ENCODE measurements around the gene SCUBE2. TPM values are rescaled to one million over a fixed set of nuclear protein-coding genes. Genes with fewer than 3 reads are reported as not detected.

SCUBE2 gene
- total RNA-seq, 2 experiments from 2014 or later = not detected

DNA sequence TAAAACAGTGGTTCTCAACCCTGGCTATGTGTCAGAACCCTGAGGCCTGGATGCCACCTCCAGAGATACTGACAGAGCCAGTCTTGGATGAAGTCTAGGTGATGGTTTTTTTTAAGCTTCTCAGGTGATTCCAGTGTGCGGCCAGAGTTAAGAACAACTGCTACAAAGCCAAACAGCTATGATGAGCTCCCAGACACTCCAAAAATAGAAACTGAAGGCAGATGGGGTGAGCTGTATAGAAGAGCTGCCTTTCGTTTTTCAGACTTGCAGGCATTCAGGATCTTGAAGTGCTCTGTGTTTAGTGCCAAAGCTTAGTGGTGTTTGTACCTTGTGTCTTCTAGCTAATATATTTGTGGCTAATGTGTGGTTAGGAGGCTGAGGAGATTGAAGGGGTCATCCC, 14.2 kb downstream of the SCUBE2 start:
- H3K4me1 Mint-ChIP-seq = peaks cover 3% of the 10 kb centered on the region
- no peaks in the 10 kb centered on the region for H3K9me3 Mint-ChIP-seq
- no peak for DNase-seq
- H3K27ac Mint-ChIP-seq = no peak overlapping the region
- H3K36me3 Mint-ChIP-seq (ENCODE audit: low read depth) = no peaks in the 10 kb centered on the region
- CTCF ChIA-PET = interaction anchor here (0.6 to 0.8 kb wide), 3 partner anchors 9 to 342 kb away, joined by 3 read pairs; no protein-coding TSS in a partner anchor
- H3K4me3 Mint-ChIP-seq = no peak overlapping the region
- peaks cover 62% of the 10 kb centered on the region for H3K27me3 Mint-ChIP-seq
- POLR2A ChIA-PET = no interaction called here

DNA sequence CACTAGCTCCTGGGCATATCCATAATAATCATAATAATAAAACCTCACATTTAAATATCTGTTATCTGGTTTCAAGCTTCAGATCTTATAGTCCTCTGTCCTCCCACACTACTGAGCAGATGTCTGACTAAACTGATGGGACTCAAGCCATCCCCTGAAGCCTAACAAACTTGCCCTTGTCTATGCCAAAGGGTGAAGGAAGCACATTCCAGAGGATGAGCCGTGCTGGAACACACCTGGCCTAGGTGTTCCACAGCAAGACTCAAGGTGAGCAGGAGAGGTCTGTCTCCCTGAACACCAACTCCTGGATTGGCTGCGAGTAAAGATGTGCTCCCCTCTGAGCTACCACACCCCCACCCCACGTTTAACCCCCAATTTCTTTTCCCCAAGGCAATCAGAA, 14.7 kb downstream of the SCUBE2 start:
- DNase-seq = no peak
- Mint-ChIP-seq H3K9me3 (no peaks in the 10 kb centered on the region), H3K4me3 (no peak overlapping the region), H3K27ac (no peak overlapping the region), H3K36me3 (ENCODE audit: low read depth) (no peaks in the 10 kb centered on the region), H3K4me1 (peaks cover 3% of the 10 kb centered on the region), H3K27me3 (peaks cover 60% of the 10 kb centered on the region)
- ChIA-PET POLR2A (no interaction called here), CTCF (interaction anchor here (0.8 kb wide), 2 partner anchors 8 to 16 kb away, joined by 3 read pairs; no protein-coding TSS in a partner anchor)

DNA sequence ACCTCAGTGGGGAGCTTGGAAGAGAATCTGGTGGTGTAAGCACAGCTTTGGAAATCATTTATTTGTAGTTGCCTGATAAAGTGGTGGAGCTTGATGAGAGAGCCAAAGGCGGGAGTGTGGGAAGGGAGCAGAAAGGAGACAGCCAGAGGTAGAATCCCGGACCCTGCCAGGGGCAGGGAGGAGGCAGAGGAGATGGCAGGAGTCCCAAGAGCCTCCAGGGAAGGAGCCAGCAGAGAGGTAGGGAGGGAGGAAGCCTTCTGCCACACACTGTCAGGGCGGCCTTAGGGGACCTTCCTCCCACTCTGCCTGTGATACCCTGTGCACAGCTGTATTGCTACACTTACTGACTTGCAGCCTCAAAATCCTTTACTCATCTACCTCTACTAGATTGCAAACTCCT, 15.4 kb downstream of the SCUBE2 start:
- H3K27ac Mint-ChIP-seq = no peak overlapping the region
- H3K4me1 Mint-ChIP-seq = peaks cover under 1% of the 10 kb centered on the region
- H3K9me3 Mint-ChIP-seq = no peaks in the 10 kb centered on the region
- POLR2A ChIA-PET = no interaction called here
- no peak overlapping the region for H3K4me3 Mint-ChIP-seq
- CTCF ChIA-PET = no interaction called here
- DNase-seq = no peak
- peaks cover 61% of the 10 kb centered on the region for H3K27me3 Mint-ChIP-seq
- H3K36me3 Mint-ChIP-seq (ENCODE audit: low read depth) = no peaks in the 10 kb centered on the region

DNA sequence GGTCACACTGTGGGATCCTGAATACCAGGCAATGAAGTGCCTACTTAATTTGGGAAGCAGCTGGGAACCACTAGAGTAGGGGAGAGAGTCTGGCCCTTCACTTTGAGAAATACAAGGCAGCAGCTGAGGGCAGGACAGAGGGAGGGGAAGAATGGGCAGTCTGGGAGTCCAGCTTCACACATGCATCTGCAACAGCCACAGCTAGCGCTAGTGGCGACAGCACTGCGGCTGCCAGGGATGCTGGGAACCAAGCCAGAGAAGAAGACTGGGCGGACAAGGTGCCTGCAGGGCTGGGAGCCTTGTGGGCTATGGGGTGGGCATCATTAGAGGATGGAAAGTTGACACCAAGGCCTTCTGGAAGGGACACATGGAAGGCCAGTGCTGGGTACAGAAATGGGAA, 15.8 kb downstream of the SCUBE2 start:
- no peak for DNase-seq
- CTCF ChIA-PET = interaction anchor here (0.5 kb wide), 1 partner anchor 30 kb away, joined by 4 read pairs; no protein-coding TSS in a partner anchor
- Mint-ChIP-seq H3K4me3 (no peak overlapping the region), H3K27me3 (peaks cover 65% of the 10 kb centered on the region), H3K4me1 (no peaks in the 10 kb centered on the region), H3K27ac (no peak overlapping the region), H3K36me3 (ENCODE audit: low read depth) (no peaks in the 10 kb centered on the region), H3K9me3 (no peaks in the 10 kb centered on the region)
- POLR2A ChIA-PET = no interaction called here

DNA sequence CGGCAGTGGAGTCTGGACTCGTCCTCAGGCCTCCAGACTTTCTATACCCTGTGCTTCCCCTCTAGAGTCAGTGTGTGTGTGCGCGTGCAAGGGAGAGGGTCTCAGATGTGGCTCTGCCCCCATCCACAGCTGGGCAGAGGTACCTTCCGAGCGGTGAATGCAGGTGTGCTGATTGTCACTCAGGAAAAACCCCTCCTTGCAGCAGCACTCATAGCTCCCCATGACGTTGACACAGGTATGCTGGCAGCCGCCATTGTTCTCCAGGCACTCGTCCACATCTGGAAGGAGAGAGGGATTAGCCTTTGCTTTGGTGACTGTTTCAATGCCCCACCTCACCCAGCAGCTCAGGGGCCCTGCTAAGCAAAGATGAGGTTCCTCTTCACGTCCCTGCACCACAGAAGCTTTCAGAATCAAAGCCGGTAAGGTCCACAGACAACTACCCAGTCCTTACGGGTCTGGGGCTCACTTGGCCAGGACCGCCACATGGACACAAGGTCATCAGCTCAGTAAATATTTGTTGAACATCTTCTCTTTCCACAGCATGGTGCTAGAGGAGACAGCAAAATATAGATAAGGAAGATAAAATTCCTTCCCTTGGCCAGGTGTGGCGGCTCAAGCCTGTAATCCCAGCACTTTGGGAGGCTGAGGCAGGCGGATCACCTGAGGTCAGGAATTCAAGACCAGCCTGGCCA, 16.9 kb downstream of the SCUBE2 start:
- H3K9me3 Mint-ChIP-seq = no peaks in the 10 kb centered on the region
- ChIA-PET CTCF (interaction anchor here (0.6 to 1.2 kb wide), 2 partner anchors 19 to 63 kb away, joined by 3 read pairs; no protein-coding TSS in a partner anchor), POLR2A (no interaction called here)
- DNase-seq = no peak
- H3K36me3 Mint-ChIP-seq (ENCODE audit: low read depth) = no peaks in the 10 kb centered on the region
- H3K4me1 Mint-ChIP-seq = no peaks in the 10 kb centered on the region
- no peak overlapping the region for H3K4me3 Mint-ChIP-seq
- peaks cover 65% of the 10 kb centered on the region for H3K27me3 Mint-ChIP-seq
- H3K27ac Mint-ChIP-seq = no peak overlapping the region

DNA sequence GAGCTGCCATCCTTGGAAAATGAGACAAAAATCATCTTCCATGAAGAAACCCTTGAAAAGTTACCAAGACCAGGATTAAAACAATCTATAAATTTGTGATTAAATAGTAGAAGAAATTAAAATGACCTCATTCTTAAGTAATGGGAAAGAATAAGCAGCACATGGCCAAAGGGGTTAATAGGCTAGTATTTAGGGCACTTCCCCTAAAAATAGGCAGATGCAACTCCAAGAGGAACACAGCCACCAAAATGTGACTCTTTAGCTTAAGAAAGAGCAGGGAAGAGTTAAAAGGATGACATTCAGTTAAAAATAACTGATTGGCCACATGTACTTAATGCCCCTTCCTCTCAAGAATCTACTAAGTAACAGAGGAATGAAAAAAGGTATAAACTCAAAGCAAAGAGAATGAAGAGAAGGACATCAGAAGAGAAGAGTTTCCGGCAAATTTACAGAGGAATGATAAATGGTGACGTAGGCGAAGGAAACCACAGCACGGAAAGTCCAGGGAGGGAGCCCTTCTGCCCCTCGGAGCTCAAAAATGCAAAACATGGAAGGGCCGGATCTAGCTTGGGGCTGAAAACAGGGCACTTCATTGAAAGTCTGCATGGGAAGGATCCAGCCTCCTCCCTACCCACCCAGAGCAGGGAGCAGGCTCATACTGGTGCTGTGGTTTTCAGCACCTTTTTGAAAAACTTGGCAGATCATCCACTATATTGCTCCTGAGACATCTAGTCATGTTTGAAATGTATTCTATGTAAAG, 17.8 kb downstream of the SCUBE2 start:
- H3K4me3 Mint-ChIP-seq = no peak overlapping the region
- H3K9me3 Mint-ChIP-seq = no peaks in the 10 kb centered on the region
- no peak for DNase-seq
- ChIA-PET POLR2A (no interaction called here), CTCF (interaction anchor here (1.2 kb wide), 1 partner anchor 64 kb away, joined by 3 read pairs; no protein-coding TSS in a partner anchor)
- H3K36me3 Mint-ChIP-seq (ENCODE audit: low read depth) = no peaks in the 10 kb centered on the region
- H3K27me3 Mint-ChIP-seq = peaks cover 63% of the 10 kb centered on the region
- H3K4me1 Mint-ChIP-seq = no peaks in the 10 kb centered on the region
- no peak overlapping the region for H3K27ac Mint-ChIP-seq

DNA sequence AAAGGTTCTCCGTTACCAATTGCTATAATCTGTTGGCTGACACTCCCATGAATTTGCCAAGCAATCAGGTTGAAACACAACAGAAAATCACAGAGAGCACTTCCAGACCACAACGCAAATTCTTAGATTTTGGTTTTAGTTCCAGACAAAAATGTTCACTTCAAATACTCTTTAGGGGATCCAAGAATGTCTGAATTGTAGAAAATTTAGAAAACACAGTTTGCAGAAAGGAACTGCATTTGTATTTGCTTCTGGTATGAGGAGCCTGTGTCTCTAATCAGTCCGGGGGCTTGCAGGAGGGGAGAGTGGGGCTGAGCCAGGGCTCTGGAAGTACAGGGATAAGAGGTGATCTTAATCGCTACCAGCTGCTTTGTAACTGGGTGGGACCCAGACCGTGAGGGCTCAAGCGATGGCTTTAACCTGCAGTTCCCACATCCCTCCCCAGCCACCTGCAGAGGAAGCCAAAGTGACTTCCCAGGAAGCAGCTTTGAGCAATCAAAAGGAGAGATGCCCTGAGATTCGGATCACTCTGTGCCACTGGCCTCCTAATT, 18.7 kb downstream of the SCUBE2 start:
- Mint-ChIP-seq H3K27ac (no peak overlapping the region), H3K27me3 (peaks cover 56% of the 10 kb centered on the region), H3K36me3 (ENCODE audit: low read depth) (no peaks in the 10 kb centered on the region), H3K4me1 (no peaks in the 10 kb centered on the region), H3K9me3 (no peaks in the 10 kb centered on the region), H3K4me3 (no peak overlapping the region)
- CTCF ChIA-PET = interaction anchor here (1.6 kb wide), 1 partner anchor 65 kb away, joined by 4 read pairs; no protein-coding TSS in a partner anchor
- no peak for DNase-seq
- POLR2A ChIA-PET = no interaction called here

DNA sequence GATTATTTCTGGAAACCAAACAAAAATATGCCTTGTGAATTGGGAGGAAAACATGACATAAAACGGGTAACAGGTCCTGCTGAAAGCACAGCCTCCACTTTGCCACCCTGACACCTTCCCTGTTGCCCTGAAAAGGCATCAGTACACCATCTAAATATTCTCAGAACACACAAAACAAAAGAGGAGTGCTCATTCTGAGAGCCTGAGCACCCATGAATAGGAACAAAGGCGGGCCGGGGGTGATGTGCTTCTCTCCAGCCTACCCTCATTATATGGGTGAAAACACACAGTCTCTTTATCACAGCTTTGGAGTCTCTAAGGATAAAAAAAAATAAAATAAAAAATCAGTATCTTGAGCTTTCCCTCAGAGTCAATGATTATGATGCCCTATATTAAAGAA, 19.7 kb downstream of the SCUBE2 start:
- Mint-ChIP-seq H3K9me3 (no peaks in the 10 kb centered on the region), H3K4me3 (no peak overlapping the region), H3K27ac (no peak overlapping the region), H3K27me3 (peaks cover 47% of the 10 kb centered on the region), H3K36me3 (ENCODE audit: low read depth) (no peaks in the 10 kb centered on the region), H3K4me1 (no peaks in the 10 kb centered on the region)
- ChIA-PET CTCF (interaction anchor here (0.9 to 1.6 kb wide), 3 partner anchors 10 to 66 kb away, joined by 4 to 5 read pairs (median 4); no protein-coding TSS in a partner anchor), POLR2A (interaction anchor here (0.7 kb wide), 1 partner anchor 10 kb away, joined by 3 read pairs; no protein-coding TSS in a partner anchor)
- DNase-seq = no peak

DNA sequence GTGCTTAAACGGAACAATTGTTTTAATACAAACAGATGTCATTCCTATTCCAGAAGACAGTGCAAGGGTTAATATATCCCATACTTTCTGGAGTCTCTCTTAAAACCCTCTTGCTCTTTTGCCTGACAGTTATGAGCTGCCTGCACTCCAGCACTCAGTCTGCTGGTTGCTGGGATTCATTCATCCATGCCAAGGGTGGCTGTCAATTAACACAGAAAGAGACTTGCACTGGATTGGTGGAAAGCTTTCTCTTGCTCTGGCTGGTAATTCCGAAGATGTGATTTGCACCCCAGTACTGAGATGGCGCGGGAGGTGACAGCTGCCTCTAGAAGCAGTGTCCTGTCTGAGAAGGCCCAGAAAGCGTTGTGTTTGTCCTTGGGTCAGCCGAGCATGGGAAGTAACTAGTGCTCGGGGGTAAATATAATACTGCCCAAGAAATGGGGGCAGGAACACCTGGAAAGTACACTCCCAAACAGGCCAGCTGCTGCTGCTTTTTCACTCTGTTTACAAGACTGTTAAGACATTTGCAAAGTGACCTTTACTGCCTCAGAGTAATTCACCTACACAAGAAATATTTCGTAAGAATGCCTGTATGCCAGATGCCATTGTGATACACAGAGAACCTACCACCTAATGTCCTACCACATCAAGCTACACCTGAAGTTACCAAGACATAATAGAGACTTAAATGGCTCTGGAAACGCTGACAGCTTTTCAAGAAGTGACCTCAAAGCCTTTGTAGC, 20.5 kb downstream of the SCUBE2 start:
- no peak overlapping the region for H3K4me3 Mint-ChIP-seq
- no peak for DNase-seq
- CTCF ChIA-PET = interaction anchor here (0.7 to 1.6 kb wide), 4 partner anchors 9 to 237 kb away, joined by 3 to 5 read pairs (median 4); no protein-coding TSS in a partner anchor
- no peaks in the 10 kb centered on the region for H3K36me3 Mint-ChIP-seq (ENCODE audit: low read depth)
- peaks cover 45% of the 10 kb centered on the region for H3K27me3 Mint-ChIP-seq
- H3K4me1 Mint-ChIP-seq = no peaks in the 10 kb centered on the region
- no peaks in the 10 kb centered on the region for H3K9me3 Mint-ChIP-seq
- H3K27ac Mint-ChIP-seq = no peak overlapping the region
- POLR2A ChIA-PET = interaction anchor here (0.7 kb wide), 1 partner anchor 9 kb away, joined by 3 read pairs; no protein-coding TSS in a partner anchor

DNA sequence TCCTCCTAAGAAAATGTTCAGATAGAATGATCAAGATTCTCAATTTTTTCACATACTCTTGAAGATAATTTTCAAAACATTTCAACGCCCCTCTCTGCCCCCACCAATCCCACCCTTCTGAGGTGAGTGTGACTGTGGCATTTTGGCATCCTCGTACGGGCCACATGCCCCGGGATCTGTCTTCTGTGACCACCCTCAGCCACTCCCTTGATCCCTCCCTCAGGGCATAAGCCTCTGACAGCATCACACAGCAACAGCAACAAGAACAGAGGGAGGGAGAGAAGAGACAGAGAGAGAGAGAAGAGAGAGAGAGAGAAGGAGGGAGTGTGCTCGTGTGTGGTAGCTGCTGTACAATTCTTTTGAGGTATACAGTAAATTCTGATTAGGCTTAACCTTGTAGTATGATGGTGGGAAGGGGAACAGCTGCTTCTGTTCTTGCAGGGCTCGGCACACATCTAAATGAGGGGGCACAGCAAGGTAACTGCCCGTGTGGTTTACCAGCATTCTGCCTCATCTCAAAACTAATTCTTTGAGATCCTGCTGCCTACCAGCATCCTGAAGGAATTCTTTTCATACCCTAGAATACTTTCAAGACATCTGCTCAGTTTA, 21.4 kb downstream of the SCUBE2 start:
- DNase-seq = no peak
- POLR2A ChIA-PET = no interaction called here
- CTCF ChIA-PET = no interaction called here
- H3K4me1 Mint-ChIP-seq = no peaks in the 10 kb centered on the region
- no peak overlapping the region for H3K4me3 Mint-ChIP-seq
- H3K9me3 Mint-ChIP-seq = no peaks in the 10 kb centered on the region
- H3K27me3 Mint-ChIP-seq = peaks cover 39% of the 10 kb centered on the region
- H3K36me3 Mint-ChIP-seq (ENCODE audit: low read depth) = no peaks in the 10 kb centered on the region
- no peak overlapping the region for H3K27ac Mint-ChIP-seq

DNA sequence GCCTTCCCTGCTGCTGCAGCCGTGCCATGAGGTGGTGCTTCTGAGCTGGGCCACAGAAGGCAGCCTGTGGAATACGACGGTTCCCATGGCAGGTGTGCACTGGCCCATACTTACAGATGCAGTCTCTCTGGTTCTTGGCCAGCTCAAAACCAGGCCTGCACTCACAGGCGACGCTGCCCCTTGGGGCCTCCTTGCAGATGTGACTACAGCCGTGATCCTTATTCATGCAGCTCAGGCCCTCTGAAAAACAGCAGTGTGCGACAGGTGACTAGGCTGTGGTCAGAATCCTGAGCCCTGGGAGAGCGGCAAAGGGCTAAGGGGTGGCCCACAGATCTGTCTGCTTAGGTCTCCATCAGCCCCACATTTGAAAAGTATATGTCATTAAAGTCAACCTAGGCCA, 22.1 kb downstream of the SCUBE2 start:
- H3K9me3 Mint-ChIP-seq = no peaks in the 10 kb centered on the region
- H3K4me3 Mint-ChIP-seq = no peak overlapping the region
- ChIA-PET POLR2A (no interaction called here), CTCF (interaction anchor here (0.9 to 2.2 kb wide), 2 partner anchors 8 to 438 kb away, joined by 3 to 7 read pairs; no protein-coding TSS in a partner anchor)
- no peak for DNase-seq
- no peaks in the 10 kb centered on the region for H3K36me3 Mint-ChIP-seq (ENCODE audit: low read depth)
- H3K27me3 Mint-ChIP-seq = peaks cover 39% of the 10 kb centered on the region
- H3K4me1 Mint-ChIP-seq = no peaks in the 10 kb centered on the region
- no peak overlapping the region for H3K27ac Mint-ChIP-seq

DNA sequence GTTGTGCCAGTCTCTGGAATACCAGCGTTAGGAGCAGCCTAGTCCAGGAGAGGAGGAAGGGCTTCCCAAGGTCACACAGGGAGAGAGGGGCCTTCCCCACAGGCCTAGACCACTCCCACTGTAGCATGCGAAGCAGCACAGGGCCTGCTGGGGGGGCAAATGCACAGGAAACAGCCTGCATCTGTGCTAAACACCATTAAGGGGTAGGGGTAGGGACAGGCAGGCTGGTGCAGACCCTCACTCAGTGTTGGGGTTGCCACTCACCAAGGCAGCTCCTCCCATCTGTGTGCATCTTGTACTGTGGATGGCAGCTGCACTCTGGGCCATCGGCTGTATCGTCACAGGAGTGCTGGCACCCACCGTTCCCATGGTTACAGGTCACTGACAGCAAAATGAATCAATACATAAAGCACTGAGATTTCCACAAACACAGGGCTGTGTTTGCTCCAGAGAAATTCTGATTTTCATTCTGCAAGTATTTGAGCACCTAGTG, 24.9 kb downstream of the SCUBE2 start:
- Mint-ChIP-seq H3K27me3 (peaks cover 35% of the 10 kb centered on the region), H3K9me3 (no peaks in the 10 kb centered on the region), H3K4me1 (no peaks in the 10 kb centered on the region), H3K27ac (no peak overlapping the region), H3K36me3 (ENCODE audit: low read depth) (no peaks in the 10 kb centered on the region), H3K4me3 (no peak overlapping the region)
- no peak for DNase-seq
- ChIA-PET CTCF (no interaction called here), POLR2A (no interaction called here)

Data from activated CD4-positive, alpha-beta memory T cell treated with anti-CD3 and anti-CD28 coated beads, Interleukin-2, amount 10 ng/mL, durations not matched to agents 7 days and 5 days (primary cell).